ENCODE data around the gene SH2B3.
A peak's percentile ranks its signal among the peaks of the same experiment; 100 is the strongest.
"Not testable (repeated sequence)": the region's sequence is repeated elsewhere in the genome, so short reads cannot be mapped to it uniquely, and the experiment has no call there.

SH2B3 gene

GRCh38 chr12:111398530-111398929 lies 7.2 kb upstream of the SH2B3 start:
- Mint-ChIP-seq H3K4me1 (peaks cover 46% of the 10 kb centered on the region), H3K4me3 (no peak overlapping the region), H3K27ac (no peak overlapping the region), H3K36me3 (peaks cover 14% of the 10 kb centered on the region), H3K9me3 (peaks cover 3% of the 10 kb centered on the region)
- DNase-seq (ENCODE audit: low spot score in 2 of 2) (no peak), ATAC-seq (no peak)

GRCh38 chr12:111399741-111400404 lies 5.8 kb upstream of the SH2B3 start:
- not testable (repeated sequence) for ATAC-seq; H3K9me3 Mint-ChIP-seq; DNase-seq (ENCODE audit: low spot score in 2 of 2)
- peaks cover 27% of the 10 kb centered on the region for H3K36me3 Mint-ChIP-seq
- H3K4me3 Mint-ChIP-seq, result peak overlapping the region; percentile 24
- peak overlapping the region; percentile 78 for H3K27ac Mint-ChIP-seq
- peaks cover 60% of the 10 kb centered on the region for H3K4me1 Mint-ChIP-seq

- ATAC-seq (no peak), DNase-seq (ENCODE audit: low spot score in 2 of 2) (no peak)
- Mint-ChIP-seq H3K4me1 (peaks cover 62% of the 10 kb centered on the region), H3K4me3 (no peak overlapping the region), H3K36me3 (peaks cover 31% of the 10 kb centered on the region), H3K27ac (no peak overlapping the region), H3K9me3 (peaks cover 3% of the 10 kb centered on the region)
Observed at GRCh38 chr12:111401167-111401605, 4.5 kb upstream of the SH2B3 start.

- DNase-seq (ENCODE audit: low spot score in 2 of 2); H3K27ac Mint-ChIP-seq; H3K9me3 Mint-ChIP-seq; ATAC-seq: not testable (repeated sequence)
- peak overlapping the region; percentile 78 for H3K4me3 Mint-ChIP-seq
- H3K4me1 Mint-ChIP-seq, result peaks cover 60% of the 10 kb centered on the region
- H3K36me3 Mint-ChIP-seq, result peaks cover 37% of the 10 kb centered on the region
Observed at GRCh38 chr12:111402490-111402824, 3.3 kb upstream of the SH2B3 start.

GRCh38 chr12:111404362-111405148 lies 1.2 kb upstream of the SH2B3 start:
- peak; percentile 5 for ATAC-seq
- Mint-ChIP-seq H3K4me1 (peaks cover 67% of the 10 kb centered on the region), H3K9me3 (peaks cover 2% of the 10 kb centered on the region), H3K27ac (peak overlapping the region; percentile 94), H3K4me3 (peak overlapping the region; percentile 78), H3K36me3 (peaks cover 44% of the 10 kb centered on the region)
- peak in 1 of 2 donors; percentile 83 for DNase-seq (ENCODE audit: low spot score in 2 of 2)

- ATAC-seq, result peak; percentile 77
- H3K4me3 Mint-ChIP-seq, result peak overlapping the region; percentile 78
- peaks cover 67% of the 10 kb centered on the region for H3K4me1 Mint-ChIP-seq
- DNase-seq (ENCODE audit: low spot score in 2 of 2), result peak; percentile 94 to 98
- no peaks in the 10 kb centered on the region for H3K9me3 Mint-ChIP-seq
- H3K27ac Mint-ChIP-seq, result peak overlapping the region; percentile 94
- peaks cover 41% of the 10 kb centered on the region for H3K36me3 Mint-ChIP-seq
Observed at GRCh38 chr12:111405149-111405858, 419 bp upstream of the SH2B3 start.

GRCh38 chr12:111406474-111407376 lies 1.0 kb downstream of the SH2B3 start:
- peak overlapping the region; percentile 88 for H3K27ac Mint-ChIP-seq
- ATAC-seq (no peak), DNase-seq (ENCODE audit: low spot score in 2 of 2) (peak in 1 of 2 donors; percentile 75)
- H3K4me1 Mint-ChIP-seq, result peaks cover 72% of the 10 kb centered on the region
- peak overlapping the region; percentile 78 for H3K4me3 Mint-ChIP-seq
- no peaks in the 10 kb centered on the region for H3K9me3 Mint-ChIP-seq
- peaks cover 41% of the 10 kb centered on the region for H3K36me3 Mint-ChIP-seq

- H3K36me3 Mint-ChIP-seq, result peaks cover 41% of the 10 kb centered on the region
- H3K9me3 Mint-ChIP-seq, result no peaks in the 10 kb centered on the region
- peaks cover 80% of the 10 kb centered on the region for H3K4me1 Mint-ChIP-seq
- peak overlapping the region; percentile 88 for H3K27ac Mint-ChIP-seq
- ATAC-seq (no peak), DNase-seq (ENCODE audit: low spot score in 2 of 2) (no peak)
- H3K4me3 Mint-ChIP-seq, result peak overlapping the region; percentile 78
Observed at GRCh38 chr12:111407377-111408115, 1.8 kb downstream of the SH2B3 start.

GRCh38 chr12:111408116-111408440 lies 2.4 kb downstream of the SH2B3 start:
- Mint-ChIP-seq H3K4me1 (peaks cover 81% of the 10 kb centered on the region), H3K36me3 (peaks cover 37% of the 10 kb centered on the region), H3K4me3 (peak overlapping the region; percentile 78), H3K27ac (peak overlapping the region; percentile 6), H3K9me3 (no peaks in the 10 kb centered on the region)
- ATAC-seq, result no peak
- no peak for DNase-seq (ENCODE audit: low spot score in 2 of 2)

GRCh38 chr12:111408686-111409402 lies 3.1 kb downstream of the SH2B3 start:
- Mint-ChIP-seq H3K36me3 (peaks cover 29% of the 10 kb centered on the region), H3K4me1 (peaks cover 81% of the 10 kb centered on the region), H3K27ac (peak overlapping the region; percentile 90), H3K4me3 (peak overlapping the region; percentile 78), H3K9me3 (no peaks in the 10 kb centered on the region)
- no peak for DNase-seq (ENCODE audit: low spot score in 2 of 2)
- ATAC-seq, result no peak

- H3K4me3 Mint-ChIP-seq, result peak overlapping the region; percentile 78
- H3K9me3 Mint-ChIP-seq, result no peaks in the 10 kb centered on the region
- peak overlapping the region; percentile 90 for H3K27ac Mint-ChIP-seq
- ATAC-seq, result no peak
- peaks cover 81% of the 10 kb centered on the region for H3K4me1 Mint-ChIP-seq
- H3K36me3 Mint-ChIP-seq, result peaks cover 24% of the 10 kb centered on the region
- no peak for DNase-seq (ENCODE audit: low spot score in 2 of 2)
Observed at GRCh38 chr12:111409403-111409779, 3.7 kb downstream of the SH2B3 start.

- Mint-ChIP-seq H3K9me3 (no peaks in the 10 kb centered on the region), H3K4me1 (peaks cover 81% of the 10 kb centered on the region), H3K4me3 (peak overlapping the region; percentile 78), H3K27ac (peak overlapping the region; percentile 90), H3K36me3 (peaks cover 23% of the 10 kb centered on the region)
- no peak for ATAC-seq
- no peak for DNase-seq (ENCODE audit: low spot score in 2 of 2)
Observed at GRCh38 chr12:111409780-111410430, 4.2 kb downstream of the SH2B3 start.

- H3K36me3 Mint-ChIP-seq, result peaks cover 27% of the 10 kb centered on the region
- no peaks in the 10 kb centered on the region for H3K9me3 Mint-ChIP-seq
- ATAC-seq, result no peak
- DNase-seq (ENCODE audit: low spot score in 2 of 2), result no peak
- H3K4me1 Mint-ChIP-seq, result peaks cover 84% of the 10 kb centered on the region
- peak overlapping the region; percentile 90 for H3K27ac Mint-ChIP-seq
- H3K4me3 Mint-ChIP-seq, result peak overlapping the region; percentile 78
Observed at GRCh38 chr12:111410431-111411184, 4.9 kb downstream of the SH2B3 start.
